Measurements from ENCODE around the gene BLOC1S5.
"Not testable (repeated sequence)": the region's sequence is repeated elsewhere in the genome, so short reads cannot be mapped to it uniquely, and the experiment has no call there.

BLOC1S5 gene

GRCh38 chr6:7998103-7998725, 66.0 kb downstream of the BLOC1S5 start:
- in situ Hi-C loops (cut with HindIII; ENCODE audit: low sequenced_read_pairs): no loop called here

- in situ Hi-C loops (cut with HindIII; ENCODE audit: low sequenced_read_pairs): no loop called here
Measured at GRCh38 chr6:7997286-7997685, 66.9 kb downstream of the BLOC1S5 start.

GRCh38 chr6:7996538-7997111, 67.6 kb downstream of the BLOC1S5 start:
- in situ Hi-C loops (cut with HindIII; ENCODE audit: low sequenced_read_pairs): no loop called here

DNA sequence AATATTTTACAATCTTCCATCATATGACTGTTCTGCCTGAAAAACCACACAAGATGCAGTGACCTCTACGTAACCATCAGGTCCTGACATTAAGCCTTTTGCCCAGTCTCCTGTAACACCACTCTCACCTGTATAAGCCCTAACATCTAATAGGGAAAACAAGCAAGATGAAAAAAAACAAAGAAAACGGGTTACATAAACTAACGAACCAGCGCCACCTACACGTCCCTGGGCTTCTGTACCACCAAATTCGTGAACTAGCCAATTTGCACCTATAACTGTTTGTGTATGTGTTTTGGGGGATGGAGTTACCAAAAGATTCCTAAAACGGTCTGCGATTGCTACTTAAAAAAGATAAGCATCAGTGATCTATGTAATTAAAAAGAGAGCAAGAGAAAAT, 70.2 kb downstream of the BLOC1S5 start:
- in situ Hi-C loops (cut with HindIII; ENCODE audit: low sequenced_read_pairs): no loop called here

DNA sequence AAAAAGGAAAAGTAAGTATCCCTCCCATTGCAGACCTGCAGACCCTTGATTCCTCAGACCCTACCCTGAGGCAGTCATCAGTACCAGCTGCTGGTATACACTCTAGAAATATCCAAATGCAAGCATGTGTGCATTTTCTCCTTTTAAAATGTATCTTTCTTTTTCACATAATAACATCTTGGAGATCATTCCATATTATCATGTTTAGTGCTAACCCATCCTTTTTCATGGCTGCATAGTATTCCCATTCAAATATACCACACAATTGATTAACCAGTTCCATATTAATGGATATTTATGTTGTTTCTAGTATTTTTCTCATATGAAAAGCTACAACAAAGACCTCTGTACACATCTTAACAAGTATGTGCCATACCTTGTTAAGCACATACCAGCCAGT, 70.8 kb downstream of the BLOC1S5 start:
- in situ Hi-C loops (cut with HindIII; ENCODE audit: low sequenced_read_pairs): no loop called here

DNA sequence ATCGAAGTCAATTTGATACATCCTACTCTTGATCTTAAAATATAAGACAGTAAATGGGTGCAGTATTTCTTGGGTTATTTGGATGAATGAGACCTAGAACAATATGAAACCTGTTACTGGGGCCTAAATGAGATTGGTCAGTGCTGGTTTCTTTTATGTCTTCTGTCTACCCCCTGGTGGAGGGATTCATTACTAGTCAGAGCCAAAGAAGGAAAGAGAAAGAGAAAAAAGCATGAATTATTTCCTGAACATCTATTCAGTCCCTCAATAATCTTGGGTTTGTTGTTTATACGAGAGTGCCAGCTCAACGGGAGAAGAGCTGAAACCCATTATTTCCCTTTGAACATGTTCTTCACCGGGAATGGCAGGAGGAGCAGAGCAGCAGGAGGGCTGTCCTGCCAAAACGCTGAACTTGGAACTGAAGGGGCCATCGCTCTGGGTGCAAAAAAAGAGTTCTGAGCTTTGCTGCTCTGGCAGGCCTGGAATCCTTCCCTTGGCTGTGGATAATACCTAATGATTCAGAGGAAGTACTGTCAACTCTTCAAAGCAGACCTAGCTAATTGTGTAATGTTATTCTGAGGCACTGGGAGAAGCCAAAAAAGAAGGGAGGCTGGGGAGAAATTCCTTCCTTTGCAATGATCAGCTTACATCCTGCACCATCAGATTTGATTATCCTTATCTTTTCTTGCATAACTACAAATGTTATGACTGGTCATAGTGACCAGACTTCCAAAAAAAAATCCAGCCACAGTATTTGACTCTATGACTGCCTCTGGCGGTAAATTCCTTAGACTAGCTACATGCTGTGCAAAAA, 72.0 kb downstream of the BLOC1S5 start:
- in situ Hi-C loops (cut with HindIII; ENCODE audit: low sequenced_read_pairs): no loop called here

GRCh38 chr6:7991536-7991935, 72.7 kb downstream of the BLOC1S5 start:
- in situ Hi-C loops (cut with HindIII; ENCODE audit: low sequenced_read_pairs): no loop called here

GRCh38 chr6:7986219-7986618, 78.0 kb downstream of the BLOC1S5 start:
- in situ Hi-C loops (cut with HindIII; ENCODE audit: low sequenced_read_pairs): no loop called here

- in situ Hi-C loops (cut with HindIII; ENCODE audit: low sequenced_read_pairs): not testable (repeated sequence)
Measured at GRCh38 chr6:7983967-7984366, 80.2 kb downstream of the BLOC1S5 start.

GRCh38 chr6:7979831-7980230, 84.4 kb downstream of the BLOC1S5 start:
- in situ Hi-C loops (cut with HindIII; ENCODE audit: low sequenced_read_pairs): no loop called here

DNA sequence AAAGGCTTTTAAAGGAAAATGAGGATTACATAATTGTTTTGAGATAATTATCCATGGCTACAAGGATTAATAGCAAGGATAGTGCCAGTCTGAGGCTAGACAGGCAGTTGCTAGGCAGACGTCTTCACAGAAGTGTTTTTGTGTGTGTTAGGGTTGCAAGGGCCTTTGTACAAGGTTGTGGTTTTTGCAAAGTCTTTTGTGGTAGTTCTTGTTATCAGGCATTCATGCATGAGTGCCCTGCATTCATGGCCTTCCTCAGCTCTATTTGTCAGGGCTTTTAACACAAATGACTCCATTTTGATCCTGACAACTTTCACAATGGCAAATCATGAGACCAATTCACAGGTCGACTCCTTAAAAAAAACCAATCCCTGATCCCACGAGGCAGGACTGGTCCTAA, 85.5 kb downstream of the BLOC1S5 start:
- in situ Hi-C loops (cut with HindIII; ENCODE audit: low sequenced_read_pairs): no loop called here

GRCh38 chr6:7976485-7977056, 87.6 kb downstream of the BLOC1S5 start:
- in situ Hi-C loops (cut with HindIII; ENCODE audit: low sequenced_read_pairs): no loop called here

GRCh38 chr6:7975764-7976146, 88.4 kb downstream of the BLOC1S5 start:
- in situ Hi-C loops (cut with HindIII; ENCODE audit: low sequenced_read_pairs): no loop called here

- in situ Hi-C loops (cut with HindIII; ENCODE audit: low sequenced_read_pairs): no loop called here
Measured at GRCh38 chr6:7974938-7975763, 89.0 kb downstream of the BLOC1S5 start.

DNA sequence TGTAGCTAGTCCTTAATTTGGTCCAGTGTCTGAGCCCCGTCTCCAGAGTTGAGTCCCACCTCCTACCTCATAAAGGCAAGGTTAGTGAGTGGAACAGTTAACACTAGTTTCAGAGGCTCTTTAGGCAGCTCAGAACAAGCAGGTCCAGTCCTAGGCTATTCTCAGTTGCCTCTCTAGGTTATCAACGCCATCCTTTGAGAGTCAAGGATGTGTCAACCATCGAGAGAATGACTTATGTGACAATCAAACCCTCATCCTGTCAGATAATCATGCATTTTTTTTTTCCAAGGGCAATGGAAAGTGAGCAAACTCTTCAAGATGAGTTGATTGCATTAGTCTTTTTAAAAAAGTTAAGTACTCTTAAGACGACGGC, 89.6 kb downstream of the BLOC1S5 start:
- in situ Hi-C loops (cut with HindIII; ENCODE audit: low sequenced_read_pairs): no loop called here

- in situ Hi-C loops (cut with HindIII; ENCODE audit: low sequenced_read_pairs): no loop called here
Measured at GRCh38 chr6:7973584-7973983, 90.6 kb downstream of the BLOC1S5 start.

- in situ Hi-C loops (cut with HindIII; ENCODE audit: low sequenced_read_pairs): no loop called here
Measured at GRCh38 chr6:7971499-7971898, 92.7 kb downstream of the BLOC1S5 start.

DNA sequence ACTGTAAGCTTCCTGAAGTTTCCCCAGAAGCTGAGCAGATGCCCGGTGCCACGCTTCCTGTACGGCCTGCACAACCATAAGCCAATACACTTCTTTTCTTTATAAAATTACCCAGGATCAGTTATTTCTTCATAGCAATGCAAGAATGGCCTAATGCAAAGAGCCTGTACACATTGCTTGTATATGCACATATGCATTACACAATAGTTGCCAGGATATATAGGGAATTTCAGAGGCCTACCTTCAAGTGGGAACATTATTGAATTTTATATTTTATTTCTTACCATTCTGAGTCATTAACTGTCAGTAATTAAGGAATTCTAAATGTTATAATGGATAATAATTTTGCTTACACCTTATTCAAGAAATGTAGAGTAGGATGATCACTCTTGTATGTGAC, 93.6 kb downstream of the BLOC1S5 start:
- in situ Hi-C loops (cut with HindIII; ENCODE audit: low sequenced_read_pairs): no loop called here
